Measurements from ENCODE around the gene CWC25. TPM values are rescaled to one million over a fixed set of nuclear protein-coding genes. Genes with fewer than 3 reads are reported as not detected.
A peak's percentile ranks its signal among the peaks of the same experiment; 100 is the strongest.

Gene CWC25
- total RNA-seq = 10 to 100 TPM; 31.5 to 74.8 (median 34.4) TPM

DNA sequence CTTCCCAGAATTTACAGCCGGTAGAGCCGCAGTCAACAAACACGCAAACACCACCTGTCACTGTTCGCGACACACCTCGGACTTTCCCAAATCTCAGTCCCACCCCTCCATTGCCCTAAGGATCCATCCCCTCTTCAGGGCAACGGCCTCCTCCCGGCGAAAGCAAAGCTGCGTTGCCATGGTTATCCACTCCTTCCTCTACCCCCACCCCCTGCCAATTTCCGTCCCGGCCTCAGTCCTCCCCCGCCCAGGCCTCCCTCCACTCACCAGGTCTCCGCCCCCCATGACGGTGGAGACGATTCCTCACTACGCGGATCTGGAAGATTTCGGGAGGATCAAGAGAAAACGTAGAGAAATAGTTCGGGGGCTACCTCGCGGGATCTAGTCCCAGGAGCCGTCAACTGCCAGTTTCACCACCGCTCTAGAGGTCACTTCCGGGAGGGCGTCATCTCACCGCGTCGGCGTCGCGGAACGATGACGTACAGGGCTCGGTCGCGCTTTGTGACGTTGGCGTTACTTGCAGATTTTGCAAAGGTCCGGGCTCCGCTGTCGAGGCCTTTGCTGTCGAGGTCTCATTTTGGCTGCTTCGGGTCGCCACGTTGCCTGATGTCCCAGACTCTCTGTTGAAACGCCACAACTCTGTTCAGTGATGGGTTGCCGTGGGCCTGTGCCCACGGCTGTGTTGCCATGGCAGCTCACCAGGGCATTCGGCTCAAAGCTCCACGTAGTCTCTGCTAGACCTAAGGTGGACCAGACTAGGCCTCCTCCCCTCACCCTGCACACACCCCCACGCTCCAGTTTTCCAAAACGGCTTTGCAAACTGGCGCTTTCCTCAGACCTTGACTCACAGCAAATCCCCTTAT lies at the start of gene CWC25:
CWC25 (minus strand) TSS at position 423 of the 863 bp plus-strand sequence; CDS start at position 285, 138 bp downstream.
- Histone ChIP-seq H3K4me3 (peak within 1 kb of the TSS; percentile 96), H3K27ac (peak within 1 kb of the TSS; percentile 96), H3K27me3 (no peaks in the 10 kb centered on the region), H3K36me3 (peaks cover 14% of the 10 kb centered on the region), H3K9me3 (no peaks in the 10 kb centered on the region), H3K4me1 (peaks cover 22% of the 10 kb centered on the region)
- DNase-seq (ENCODE audit: low spot score in 2 of 2) = peak; percentile 97 to 98
- TF ChIP-seq POLR2AphosphoS5 (IDR thresholded peaks at IDR 0.05) = peak; percentile 98 to 100 (median 100)
- TF ChIP-seq, protein P1, sequence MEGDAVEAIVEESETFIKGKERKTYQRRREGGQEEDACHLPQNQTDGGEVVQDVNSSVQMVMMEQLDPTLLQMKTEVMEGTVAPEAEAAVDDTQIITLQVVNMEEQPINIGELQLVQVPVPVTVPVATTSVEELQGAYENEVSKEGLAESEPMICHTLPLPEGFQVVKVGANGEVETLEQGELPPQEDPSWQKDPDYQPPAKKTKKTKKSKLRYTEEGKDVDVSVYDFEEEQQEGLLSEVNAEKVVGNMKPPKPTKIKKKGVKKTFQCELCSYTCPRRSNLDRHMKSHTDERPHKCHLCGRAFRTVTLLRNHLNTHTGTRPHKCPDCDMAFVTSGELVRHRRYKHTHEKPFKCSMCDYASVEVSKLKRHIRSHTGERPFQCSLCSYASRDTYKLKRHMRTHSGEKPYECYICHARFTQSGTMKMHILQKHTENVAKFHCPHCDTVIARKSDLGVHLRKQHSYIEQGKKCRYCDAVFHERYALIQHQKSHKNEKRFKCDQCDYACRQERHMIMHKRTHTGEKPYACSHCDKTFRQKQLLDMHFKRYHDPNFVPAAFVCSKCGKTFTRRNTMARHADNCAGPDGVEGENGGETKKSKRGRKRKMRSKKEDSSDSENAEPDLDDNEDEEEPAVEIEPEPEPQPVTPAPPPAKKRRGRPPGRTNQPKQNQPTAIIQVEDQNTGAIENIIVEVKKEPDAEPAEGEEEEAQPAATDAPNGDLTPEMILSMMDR (IDR thresholded peaks at IDR 0.05) = no peak
- peak; percentile 68 to 93 for TF ChIP-seq POLR2A (IDR thresholded peaks at IDR 0.05)
- TF ChIP-seq EP300 (IDR thresholded peaks at IDR 0.05) = no peak
- whole genome bisulfite sequencing = under 1% methylated on average over 41 of the region's 55 CpGs

DNA sequence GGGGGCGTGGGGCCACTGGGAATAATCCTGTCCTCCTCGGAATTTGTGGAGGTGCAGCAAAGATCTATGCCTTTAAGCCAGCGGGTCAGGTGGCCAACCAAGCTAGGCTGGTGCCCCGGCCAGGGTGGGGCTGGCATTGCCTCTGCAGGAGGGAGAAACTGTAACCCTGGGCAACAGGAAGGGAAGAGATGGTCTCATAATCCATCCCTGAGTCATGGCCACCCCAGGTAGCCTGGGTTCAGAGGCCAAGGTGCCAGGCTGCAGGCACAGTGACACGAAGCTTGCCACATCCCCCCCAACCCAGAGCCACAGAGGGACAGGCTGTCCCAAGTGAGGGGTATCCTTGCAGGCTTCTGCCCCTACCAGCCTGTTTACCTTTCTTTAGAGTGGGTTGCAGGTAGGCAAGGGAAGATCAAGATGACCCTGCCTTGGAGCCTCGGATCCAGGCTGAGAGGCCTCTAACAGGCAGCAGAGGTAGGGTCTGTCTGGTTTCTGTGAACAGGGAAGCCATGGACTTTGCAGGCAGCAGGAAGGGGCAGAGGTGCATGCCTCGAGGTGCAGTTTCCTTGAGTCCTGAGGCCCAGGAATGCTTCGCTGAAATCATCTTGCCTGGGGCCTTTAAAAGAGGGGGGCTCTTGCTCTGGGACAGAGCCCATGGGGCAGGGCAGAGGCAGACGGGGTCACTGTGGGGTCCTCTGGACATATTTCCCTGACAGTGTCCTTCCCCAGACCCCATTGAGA lies 48.7 kb upstream of the CWC25 start:
- H3K36me3 ChIP-seq = peaks cover 10% of the 10 kb centered on the region
- 43% methylated on average over 7 of the region's 9 CpGs for WGBS
- no peaks in the 10 kb centered on the region for H3K9me3 ChIP-seq
- H3K27ac ChIP-seq = peak overlapping the region; percentile 1
- no peak for DNase-seq (ENCODE audit: low spot score in 2 of 2)
- no peaks in the 10 kb centered on the region for H3K27me3 ChIP-seq
- TF ChIP-seq EP300 (IDR thresholded peaks at IDR 0.05) (no peak), POLR2AphosphoS5 (IDR thresholded peaks at IDR 0.05) (no peak), POLR2A (IDR thresholded peaks at IDR 0.05) (no peak)
- TF ChIP-seq, protein P1 (IDR thresholded peaks at IDR 0.05) = no peak
- H3K4me3 ChIP-seq = peak overlapping the region; percentile 2
- peaks cover 65% of the 10 kb centered on the region for H3K4me1 ChIP-seq

DNA sequence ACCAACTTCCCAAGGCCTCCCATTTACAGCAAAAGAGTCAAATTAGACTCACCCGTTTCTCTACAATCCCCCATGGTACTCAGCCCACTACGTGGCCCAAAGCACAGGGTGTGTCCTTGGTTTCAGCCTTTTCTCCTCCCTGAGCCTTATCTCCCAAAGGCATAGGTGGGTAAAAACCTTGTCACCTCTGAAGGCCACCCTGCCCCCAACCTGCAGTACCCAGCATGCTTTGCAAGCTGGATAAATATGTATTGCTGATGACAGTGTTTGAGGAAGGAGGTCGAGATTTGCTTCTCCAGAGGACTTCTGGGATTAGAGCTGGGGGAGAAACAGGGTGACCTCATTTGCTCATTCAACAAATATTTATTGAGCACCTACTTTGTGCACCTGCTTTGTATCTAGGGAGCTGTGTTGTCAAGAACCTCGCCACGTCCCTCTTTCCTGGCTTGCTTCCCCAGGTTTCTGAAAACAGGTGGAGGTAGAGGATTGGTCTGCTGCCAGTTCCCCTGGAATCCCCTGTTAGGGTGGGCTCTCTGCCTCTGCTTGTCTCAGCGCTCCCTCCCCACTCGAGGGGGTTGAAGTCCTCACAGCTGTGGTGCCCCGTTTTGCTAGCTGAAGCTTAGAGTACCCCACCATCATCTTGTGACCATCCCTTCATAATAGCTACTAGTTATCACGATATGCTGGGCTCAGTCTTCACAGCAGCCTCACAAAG lies 47.7 kb upstream of the CWC25 start:
- Histone ChIP-seq H3K4me3 (no peak overlapping the region), H3K9me3 (no peaks in the 10 kb centered on the region), H3K27me3 (no peaks in the 10 kb centered on the region), H3K36me3 (peaks cover under 1% of the 10 kb centered on the region), H3K27ac (peak overlapping the region; percentile 96), H3K4me1 (peaks cover 73% of the 10 kb centered on the region)
- no peak for TF ChIP-seq POLR2A (IDR thresholded peaks at IDR 0.05)
- TF ChIP-seq, protein P1 (IDR thresholded peaks at IDR 0.05) = no peak
- TF ChIP-seq POLR2AphosphoS5 (IDR thresholded peaks at IDR 0.05) = no peak
- TF ChIP-seq EP300 (IDR thresholded peaks at IDR 0.05) = no peak
- 46% methylated on average over 9 of the region's 9 CpGs for WGBS
- no peak for DNase-seq (ENCODE audit: low spot score in 2 of 2)

DNA sequence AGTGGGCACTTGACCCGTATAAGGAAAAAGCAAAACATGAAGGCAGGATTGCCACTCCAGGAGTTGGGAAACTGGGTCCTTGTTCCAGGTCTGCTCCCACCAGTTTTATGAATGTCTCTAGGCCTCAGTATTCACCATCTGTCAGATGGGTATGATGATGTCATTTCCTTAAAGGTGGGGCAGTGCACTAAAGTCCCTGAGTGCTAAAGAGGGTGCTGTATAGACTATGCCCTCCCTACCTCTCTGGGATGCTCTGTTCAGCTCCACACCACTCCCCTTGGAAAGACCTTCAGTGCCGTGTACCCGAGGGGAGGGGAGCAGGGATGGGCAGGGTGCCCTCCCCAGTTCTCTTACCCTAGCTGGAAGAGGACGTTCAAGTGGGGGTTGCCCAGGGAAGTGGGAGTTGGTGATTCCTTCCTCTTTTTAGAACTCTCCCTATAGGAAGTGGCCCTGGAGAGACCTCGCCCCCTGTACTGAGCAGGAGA lies 46.9 kb upstream of the CWC25 start:
- TF ChIP-seq POLR2AphosphoS5 (IDR thresholded peaks at IDR 0.05) (no peak), EP300 (IDR thresholded peaks at IDR 0.05) (no peak), POLR2A (IDR thresholded peaks at IDR 0.05) (no peak)
- TF ChIP-seq, protein P1 (IDR thresholded peaks at IDR 0.05) = no peak
- 30% methylated on average over 5 of the region's 5 CpGs for WGBS
- H3K36me3 ChIP-seq = no peaks in the 10 kb centered on the region
- no peak for DNase-seq (ENCODE audit: low spot score in 2 of 2)
- peak overlapping the region; percentile 89 for H3K4me3 ChIP-seq
- no peaks in the 10 kb centered on the region for H3K27me3 ChIP-seq
- no peaks in the 10 kb centered on the region for H3K9me3 ChIP-seq
- H3K4me1 ChIP-seq = peaks cover 70% of the 10 kb centered on the region
- H3K27ac ChIP-seq = peak overlapping the region; percentile 96

All from suprapubic skin (tissue), 4 donors.